Panc1 (cell line): Measurements from ENCODE around the gene TCHP. TPM values are rescaled to one million over a fixed set of nuclear protein-coding genes. Genes with fewer than 3 reads are reported as not detected.

ENCODE experiments used
- ATAC-seq: fragments of 200-7000 bp; cut with Tn5 transposase; 2 replicates; pipeline ENCODE4 v1.9.1; 2020; ENCODE audit warnings: mild to moderate bottlenecking, moderate library complexity
- BruUV-seq: library from RNA; stranded (reverse); fragments of 400-500 nt; replicated peaks from 2 replicates; lab custom pipeline; 2021; lab: Mats Ljungman, UMichigan
- CTCF ChIA-PET: fragments of 300-600 bp; sonication (Branson Sonifier 250); formaldehyde crosslinking; loops from one replicate; lab custom pipeline; 2022; ENCODE audit warnings: antibody characterized with exemption; lab: Charles Lee
- POLR2A ChIA-PET: fragments of 300-600 bp; sonication (Branson Sonifier 250); formaldehyde crosslinking; loops from one replicate; lab custom pipeline; 2022; ENCODE audit warnings: antibody characterized with exemption; lab: Charles Lee
- DNase-seq: peaks from one replicate; pipeline ENCODE4 v3.0.0-alpha.2; 2010; ENCODE audit warnings: low read depth, low spot score
- H3K27ac ChIP-seq: 2 replicates; pipeline ENCODE4 v1.5.1; 2011; ENCODE audit warnings: mild to moderate bottlenecking, low read length, inconsistent platforms
- H3K27me3 ChIP-seq: fragments of 200-500 bp; sonication (Bioruptor generic); 2 replicates; pipeline ENCODE4 v1.6.0; 2014; ENCODE audit warnings: low read length, inconsistent platforms; ENCODE audit not compliant: control insufficient read depth, insufficient read depth
- H3K36me3 ChIP-seq: fragments of 200-500 bp; sonication (Bioruptor generic); 2 replicates; pipeline ENCODE4 v1.5.1; 2014; ENCODE audit warnings: inconsistent platforms, mild to moderate bottlenecking, low read length, moderate library complexity; ENCODE audit not compliant: control insufficient read depth, insufficient read depth
- H3K4me1 ChIP-seq: 2 replicates; pipeline ENCODE4 v1.5.1; 2011; ENCODE audit warnings: inconsistent platforms, mild to moderate bottlenecking, low read length, moderate library complexity; ENCODE audit not compliant: control insufficient read depth, insufficient read depth
- H3K4me3 ChIP-seq, 2 experiments: 2 replicates each; pipeline ENCODE4 v1.5.1; 2011 to 2012; ENCODE audit warnings: low read depth in 2 of 2, low read length in 2 of 2, mild to moderate bottlenecking in 2 of 2, inconsistent platforms in 1 of 2, moderate library complexity in 1 of 2
- H3K9me3 ChIP-seq: fragments of 200-500 bp; sonication (Bioruptor generic); 2 replicates; pipeline ENCODE4 v1.5.1; 2014; ENCODE audit warnings: low read depth, mild to moderate bottlenecking, inconsistent platforms, low read length, moderate library complexity; ENCODE audit not compliant: control insufficient read depth, insufficient read depth
- CTCF ChIP-seq: fragments of 450-650 bp; IDR thresholded peaks from 2 replicates; pipeline ENCODE4 v1.5.1; 2017; ENCODE audit warnings: mild to moderate bottlenecking
- POLR2AphosphoS5 ChIP-seq: IDR thresholded peaks from 2 replicates; pipeline ENCODE4 v1.6.1; 2012; ENCODE audit warnings: mild to moderate bottlenecking, low read depth, low read length, moderate library complexity
- SIN3A ChIP-seq: IDR thresholded peaks from 2 replicates; pipeline ENCODE4 v1.6.1; 2012; ENCODE audit warnings: low read depth, mild to moderate bottlenecking, low read length, moderate library complexity, borderline replicate concordance; ENCODE audit not compliant: insufficient read depth
- TCF7L2 ChIP-seq: IDR thresholded peaks from 2 replicates; pipeline ENCODE4 v1.6.1; 2011; ENCODE audit warnings: mild to moderate bottlenecking, low read depth, low read length, inconsistent platforms
- in situ Hi-C: cut with HindIII; loops from 2 replicates; pipeline ENCODE4 v1.10.0; 2016; ENCODE audit warnings: low sequenced_read_pairs, low pct_unique_long_range_greater_than_20kb
- intact Hi-C: fragments of 100-400 bp; cut with micrococcal nuclease; formaldehyde crosslinking; loops from one replicate; pipeline ENCODE4 v1.10.0; 2022; ENCODE audit not compliant: unreplicated experiment
- total RNA-seq: library from RNA; stranded (reverse); gene quantifications from one replicate; pipeline ENCODE4 v1.2.1, GENCODE V29; 2021; ENCODE audit not compliant: unreplicated experiment
- TF ChIP-seq, protein P1 (sequence below), 2 experiments: IDR thresholded peaks; 2 replicates each; pipeline ENCODE4 v1.6.1; 2011 to 2012; ENCODE audit warnings: low read depth in 2 of 2, control low read depth in 1 of 2, low read length in 1 of 2, mild to moderate bottlenecking in 1 of 2, moderate library complexity in 1 of 2; ENCODE audit not compliant: insufficient read depth in 1 of 2

TCHP gene
- total RNA-seq, 1 experiment from 2014 or later = 25.0 TPM

- Histone ChIP-seq H3K4me1 (no peaks in the 10 kb centered on the region), H3K4me3 (no peak overlapping the region), H3K27ac (no peak overlapping the region), H3K36me3 (peaks cover 4% of the 10 kb centered on the region), H3K9me3 (no peaks in the 10 kb centered on the region), H3K27me3 (no peaks in the 10 kb centered on the region)
- in situ Hi-C loops (no loop called here), intact Hi-C loops (no loop called here)
- BruUV-seq = no TSS peak
- no peak for DNase-seq
- CTCF ChIA-PET = no interaction called here
- no peak for TF ChIP-seq POLR2AphosphoS5
- no peak for TF ChIP-seq TCF7L2
- no peak for TF ChIP-seq SIN3A
- TF ChIP-seq, protein P1, sequence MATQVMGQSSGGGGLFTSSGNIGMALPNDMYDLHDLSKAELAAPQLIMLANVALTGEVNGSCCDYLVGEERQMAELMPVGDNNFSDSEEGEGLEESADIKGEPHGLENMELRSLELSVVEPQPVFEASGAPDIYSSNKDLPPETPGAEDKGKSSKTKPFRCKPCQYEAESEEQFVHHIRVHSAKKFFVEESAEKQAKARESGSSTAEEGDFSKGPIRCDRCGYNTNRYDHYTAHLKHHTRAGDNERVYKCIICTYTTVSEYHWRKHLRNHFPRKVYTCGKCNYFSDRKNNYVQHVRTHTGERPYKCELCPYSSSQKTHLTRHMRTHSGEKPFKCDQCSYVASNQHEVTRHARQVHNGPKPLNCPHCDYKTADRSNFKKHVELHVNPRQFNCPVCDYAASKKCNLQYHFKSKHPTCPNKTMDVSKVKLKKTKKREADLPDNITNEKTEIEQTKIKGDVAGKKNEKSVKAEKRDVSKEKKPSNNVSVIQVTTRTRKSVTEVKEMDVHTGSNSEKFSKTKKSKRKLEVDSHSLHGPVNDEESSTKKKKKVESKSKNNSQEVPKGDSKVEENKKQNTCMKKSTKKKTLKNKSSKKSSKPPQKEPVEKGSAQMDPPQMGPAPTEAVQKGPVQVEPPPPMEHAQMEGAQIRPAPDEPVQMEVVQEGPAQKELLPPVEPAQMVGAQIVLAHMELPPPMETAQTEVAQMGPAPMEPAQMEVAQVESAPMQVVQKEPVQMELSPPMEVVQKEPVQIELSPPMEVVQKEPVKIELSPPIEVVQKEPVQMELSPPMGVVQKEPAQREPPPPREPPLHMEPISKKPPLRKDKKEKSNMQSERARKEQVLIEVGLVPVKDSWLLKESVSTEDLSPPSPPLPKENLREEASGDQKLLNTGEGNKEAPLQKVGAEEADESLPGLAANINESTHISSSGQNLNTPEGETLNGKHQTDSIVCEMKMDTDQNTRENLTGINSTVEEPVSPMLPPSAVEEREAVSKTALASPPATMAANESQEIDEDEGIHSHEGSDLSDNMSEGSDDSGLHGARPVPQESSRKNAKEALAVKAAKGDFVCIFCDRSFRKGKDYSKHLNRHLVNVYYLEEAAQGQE (IDR thresholded peaks at IDR 0.05; ENCODE audit: insufficient read depth in 1 of 2, low read depth in 2 of 2, low read length in 1 of 2) = no peak
- POLR2A ChIA-PET = no interaction called here
- 0 out of 2 replicates have a peak, but pooled peaks have one; percentile 20 for ATAC-seq
Measured at GRCh38 chr12:109915171-109916040, 15.3 kb downstream of the TCHP start.

- in situ Hi-C loops (no loop called here), intact Hi-C loops (no loop called here)
- ATAC-seq (no peak), DNase-seq (no peak)
- Histone ChIP-seq H3K4me3 (no peak overlapping the region), H3K9me3 (no peaks in the 10 kb centered on the region), H3K36me3 (peaks cover 4% of the 10 kb centered on the region; the same call in 1 of the 2 replicates), H3K4me1 (no peaks in the 10 kb centered on the region), H3K27me3 (no peaks in the 10 kb centered on the region), H3K27ac (no peak overlapping the region)
- BruUV-seq = no TSS peak
- TF ChIP-seq TCF7L2 = no peak
- TF ChIP-seq POLR2AphosphoS5 = no peak
- TF ChIP-seq SIN3A = no peak
- no peak for TF ChIP-seq CTCF
- ChIA-PET CTCF (no interaction called here), POLR2A (no interaction called here)
Measured at GRCh38 chr12:109916045-109916444, 16.0 kb downstream of the TCHP start.

DNA sequence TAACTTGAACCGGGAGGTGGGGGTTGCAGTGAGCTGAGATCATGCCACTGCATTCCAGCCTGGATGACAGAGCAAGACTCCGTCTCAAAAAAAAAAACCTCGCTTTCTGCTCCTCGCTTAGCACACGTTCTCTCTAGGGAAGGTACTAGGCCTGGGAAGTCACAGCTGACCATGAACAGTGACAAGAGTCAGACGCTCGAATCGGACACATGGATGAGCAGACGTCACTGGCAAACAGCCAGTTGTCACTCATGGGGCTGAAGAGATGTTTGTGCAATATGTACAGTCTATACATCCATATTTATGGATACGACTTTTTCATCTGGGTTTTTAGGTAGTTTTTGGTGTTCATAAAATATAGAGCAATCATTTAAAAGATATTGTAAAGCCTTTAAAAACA lies 19.4 kb downstream of the TCHP start:
- Histone ChIP-seq H3K27me3 (no peaks in the 10 kb centered on the region), H3K9me3 (no peaks in the 10 kb centered on the region), H3K36me3 (peaks cover 4% of the 10 kb centered on the region; the same call in 1 of the 2 replicates), H3K4me3 (no peak overlapping the region), H3K4me1 (no peaks in the 10 kb centered on the region), H3K27ac (no peak overlapping the region)
- POLR2A ChIA-PET = no interaction called here
- CTCF ChIA-PET = no interaction called here
- in situ Hi-C loops (no loop called here), intact Hi-C loops (no loop called here)
- DNase-seq = no peak
- no TSS peak for BruUV-seq
- ATAC-seq = no peak
- TF ChIP-seq POLR2AphosphoS5 (no peak), CTCF (no peak), TCF7L2 (no peak), SIN3A (no peak)
- TF ChIP-seq, protein P1 (IDR thresholded peaks at IDR 0.05; ENCODE audit: insufficient read depth in 1 of 2, low read depth in 2 of 2, low read length in 1 of 2) = no peak
